H4 (cell line): ENCODE measurements around the gene PLEKHA6. TPM values are rescaled to one million over a fixed set of nuclear protein-coding genes. Genes with fewer than 3 reads are reported as not detected.

ENCODE experiments used
- DNase-seq: peaks from one replicate; pipeline ENCODE4 v3.0.0-alpha.2; 2015; ENCODE audit warnings: low spot score
- total RNA-seq: library from RNA; depleted of rRNA; stranded (reverse); fragments of >200 nt; shearing (Covaris generic); gene quantifications from 2 replicates; pipeline ENCODE4 v1.2.3, GENCODE V29; 2014; rRNA removed

The PLEKHA6 gene
- total RNA-seq, result 1.2 and 3.4 TPM in 2 replicates

DNA sequence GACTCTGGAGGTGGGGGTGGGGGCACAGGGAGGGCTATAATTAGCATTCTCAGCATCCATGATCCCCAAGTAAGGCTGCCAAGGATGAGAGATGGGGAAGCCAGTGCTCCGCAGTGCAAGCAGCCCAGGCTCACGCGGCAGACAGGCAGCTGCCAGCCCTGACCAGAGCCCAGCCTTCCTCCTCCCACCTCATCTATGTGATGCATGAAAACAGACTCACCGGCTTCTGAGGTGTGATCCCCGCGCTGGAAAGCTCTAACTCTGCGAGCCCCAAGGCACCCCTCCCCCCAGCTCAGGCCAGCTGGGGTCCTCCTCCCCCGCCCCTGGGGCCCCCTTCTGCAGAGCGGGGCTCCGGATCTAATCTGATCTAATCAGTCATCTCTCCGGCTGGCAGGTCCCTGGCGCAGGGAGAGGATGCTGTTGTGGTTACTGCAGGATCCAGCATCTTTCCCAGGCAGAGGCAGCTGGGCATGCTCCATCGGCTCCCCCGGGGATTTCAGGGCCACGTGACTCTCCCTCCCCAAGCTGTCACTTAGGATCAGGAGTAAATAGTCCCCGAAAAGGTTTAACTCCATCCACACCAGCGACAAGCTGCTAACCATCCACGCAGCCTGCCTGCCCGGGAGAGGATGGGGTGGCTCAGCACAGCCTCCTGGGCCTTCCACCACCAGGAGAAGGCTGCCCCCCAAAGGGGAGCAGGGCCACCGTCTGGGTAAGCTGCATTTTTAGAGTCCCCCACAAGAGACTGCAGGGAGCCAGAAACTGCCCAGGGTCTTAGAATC is at the start of gene PLEKHA6:
Gene PLEKHA6 (minus strand): TSS at position 456 of the 782 bp plus-strand sequence. CDS start 86,202 bp downstream, outside the sequence.
- DNase-seq, result peak; percentile 45

DNA sequence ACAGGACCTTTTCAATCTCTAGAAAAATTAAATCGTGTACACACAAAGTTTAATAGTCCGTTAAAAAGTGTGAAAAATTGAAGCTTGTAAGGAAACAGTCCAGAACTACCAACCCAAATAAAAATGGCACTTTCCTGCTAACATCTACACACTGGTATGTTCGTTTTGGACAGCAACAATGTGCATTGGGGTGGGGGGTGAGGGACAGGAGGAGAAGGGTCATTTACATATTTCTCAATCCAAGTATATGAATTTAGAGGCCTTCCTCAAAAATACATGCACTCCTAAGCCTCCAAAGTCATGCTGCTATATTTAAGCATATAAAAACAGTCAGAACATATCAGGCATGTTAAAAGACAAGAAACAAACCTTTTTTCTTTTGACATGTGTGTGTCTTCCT is 49.4 kb upstream of the PLEKHA6 start:
- no peak for DNase-seq

DNA sequence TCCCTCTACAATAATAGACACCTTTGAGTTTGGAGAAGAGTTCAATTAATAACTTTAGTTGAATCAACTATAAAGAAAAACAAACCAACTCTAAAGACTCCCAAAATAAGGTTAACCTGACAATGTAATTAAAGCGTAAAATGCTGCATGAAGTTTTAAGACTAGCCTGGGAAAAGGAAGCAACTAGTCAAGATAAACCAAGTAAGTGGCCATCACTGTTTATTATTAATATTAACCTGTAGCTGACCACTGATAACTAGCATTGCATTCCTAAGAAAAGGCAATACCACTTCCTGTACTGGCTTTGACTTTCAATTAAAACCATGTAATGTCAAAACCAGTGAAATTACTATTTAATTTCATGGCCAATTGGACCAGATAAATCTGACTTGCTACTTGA is 48.9 kb upstream of the PLEKHA6 start:
- no peak for DNase-seq

GRCh38 chr1:204408074-204408507 is 48.4 kb upstream of the PLEKHA6 start:
- peak; percentile 62 for DNase-seq

DNA sequence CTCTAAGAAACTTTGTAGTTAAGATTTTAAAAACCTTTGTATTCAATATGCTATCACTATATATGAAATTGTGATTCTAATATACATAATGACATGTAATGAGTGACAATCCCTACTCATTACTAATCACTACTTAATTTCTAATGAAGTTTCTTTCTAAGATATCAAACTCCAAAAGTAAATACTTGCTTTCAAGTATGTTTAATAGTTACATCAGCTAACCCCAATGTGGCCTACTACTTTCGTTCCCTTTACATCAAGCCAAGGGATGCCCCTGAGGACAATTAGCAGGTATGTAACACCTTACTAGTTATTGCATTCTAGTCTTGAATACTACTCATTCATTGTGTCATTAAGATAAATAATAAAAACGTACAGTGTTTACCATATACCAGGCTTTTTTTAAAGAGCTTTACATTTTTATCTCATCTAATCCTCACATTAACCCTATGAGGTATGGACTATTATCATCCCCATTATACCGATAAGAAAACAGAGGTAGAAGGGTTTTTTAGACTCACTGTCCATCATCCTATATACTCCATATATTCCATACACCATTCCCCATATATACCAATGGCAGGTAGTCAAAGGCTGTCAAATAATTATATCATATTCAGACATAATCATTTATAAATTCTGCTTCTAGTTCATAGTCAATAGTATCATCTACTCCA is 47.7 kb upstream of the PLEKHA6 start:
- DNase-seq, result no peak

DNA sequence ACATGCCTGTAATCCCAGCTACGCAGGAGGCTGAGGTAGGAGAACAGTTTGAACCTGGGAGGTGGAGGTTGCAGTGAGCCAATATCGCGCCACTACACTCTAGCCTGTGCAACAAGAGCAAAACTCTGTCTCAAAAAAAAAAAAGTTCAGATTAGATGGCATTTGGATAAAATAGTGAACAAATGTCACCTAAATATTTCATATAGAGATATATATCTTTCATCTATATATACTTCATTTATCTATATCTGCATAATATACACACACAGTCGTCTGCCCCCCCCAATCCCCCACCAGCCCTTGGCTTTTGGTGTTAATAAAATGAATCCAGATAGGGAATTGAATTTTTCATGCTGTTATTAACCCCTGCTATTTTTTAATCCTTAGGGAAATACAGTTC is 46.9 kb upstream of the PLEKHA6 start:
- DNase-seq, result no peak

DNA sequence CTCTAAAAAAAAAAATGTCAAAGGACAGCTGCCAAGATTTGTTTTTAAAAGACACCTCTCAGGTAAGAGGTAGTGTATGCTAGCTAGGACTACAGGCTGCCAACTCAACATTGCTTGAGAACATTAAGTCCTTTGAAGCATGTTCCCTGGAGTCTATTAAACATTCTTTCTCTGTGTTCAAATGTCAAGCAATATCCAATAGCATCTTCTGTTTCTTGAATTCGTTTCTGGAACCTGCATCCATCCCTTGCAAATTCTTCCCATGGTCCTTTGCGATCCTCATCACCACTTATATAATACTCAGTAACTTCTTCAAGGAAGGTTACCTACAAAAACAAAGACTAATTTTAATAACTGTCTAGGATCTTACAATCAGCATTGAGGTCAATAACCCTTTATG is 46.3 kb upstream of the PLEKHA6 start:
- no peak for DNase-seq

DNA sequence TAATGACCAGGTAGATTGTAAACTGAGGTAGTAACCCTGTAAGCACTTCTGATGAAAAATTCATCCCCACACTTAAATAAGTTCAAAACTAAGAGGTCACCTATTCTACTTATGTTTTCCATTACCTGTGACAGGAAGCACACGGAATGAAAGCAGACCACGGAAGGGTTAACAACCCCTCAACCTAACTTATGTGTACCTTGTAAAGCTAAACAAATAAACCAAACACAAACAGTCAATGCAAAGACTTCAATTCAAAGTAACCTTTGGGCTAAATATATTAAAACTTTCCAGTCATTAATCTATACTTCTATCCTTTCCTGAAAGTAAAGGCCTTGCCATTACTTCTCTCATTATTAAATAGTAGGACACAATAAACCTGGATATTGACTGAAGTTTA is 44.9 kb upstream of the PLEKHA6 start:
- DNase-seq, result no peak

DNA sequence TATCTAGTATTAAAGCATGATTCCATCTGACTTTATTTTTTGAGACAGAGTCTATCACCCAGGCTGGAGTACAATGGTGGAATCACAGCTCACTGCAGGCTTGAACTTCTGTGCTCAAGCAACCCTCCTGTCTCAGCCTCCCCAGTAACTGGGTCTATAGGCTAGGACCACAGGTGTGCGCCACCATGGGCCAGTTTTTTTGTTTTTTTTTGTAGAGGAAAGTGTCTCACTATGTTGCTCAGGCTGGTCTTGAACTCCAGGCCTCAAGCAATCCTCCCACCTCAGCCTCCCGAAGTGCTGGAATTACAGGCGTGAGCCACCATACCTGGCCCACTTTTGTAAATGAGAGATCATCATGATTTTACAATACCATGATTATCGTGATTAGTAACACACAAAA is 42.7 kb upstream of the PLEKHA6 start:
- DNase-seq, result no peak

- DNase-seq, result no peak
Measured at GRCh38 chr1:204401730-204402129, 42.0 kb upstream of the PLEKHA6 start.

DNA sequence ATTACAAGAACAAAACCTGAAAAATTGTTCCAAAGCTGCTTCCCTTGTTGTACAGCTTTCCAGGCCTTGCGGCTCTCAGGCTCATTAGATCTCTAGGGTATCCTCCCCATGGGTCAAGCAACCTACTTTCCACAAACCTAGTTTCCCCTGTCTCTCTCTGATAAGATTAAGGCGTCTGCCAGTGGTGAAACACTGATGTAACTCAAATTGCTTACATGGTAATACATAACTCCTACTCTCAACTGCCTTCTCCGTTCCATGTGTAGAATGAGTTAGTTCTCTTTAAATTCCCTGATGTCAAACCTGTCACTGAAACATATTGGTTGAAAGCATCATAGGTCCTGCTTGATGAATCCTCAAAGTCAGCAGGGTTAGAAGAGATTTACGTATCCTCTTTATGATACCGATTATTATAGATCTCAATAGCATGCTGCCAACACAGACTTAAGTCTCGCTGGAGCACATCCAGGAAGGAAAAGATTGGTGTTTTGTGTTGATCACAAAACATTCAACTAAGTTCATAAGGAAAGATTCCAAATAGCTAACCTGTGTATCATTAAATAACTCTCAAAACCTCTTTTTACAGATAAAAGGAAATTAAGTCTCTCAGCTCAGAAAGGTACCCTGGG is 41.3 kb upstream of the PLEKHA6 start:
- no peak for DNase-seq

- DNase-seq, result peak; percentile 89
Measured at GRCh38 chr1:204398197-204399125, 38.7 kb upstream of the PLEKHA6 start.

GRCh38 chr1:204396015-204396583 is 36.4 kb upstream of the PLEKHA6 start:
- no peak for DNase-seq

- no peak for DNase-seq
Measured at GRCh38 chr1:204391629-204392028, 31.9 kb upstream of the PLEKHA6 start.

DNA sequence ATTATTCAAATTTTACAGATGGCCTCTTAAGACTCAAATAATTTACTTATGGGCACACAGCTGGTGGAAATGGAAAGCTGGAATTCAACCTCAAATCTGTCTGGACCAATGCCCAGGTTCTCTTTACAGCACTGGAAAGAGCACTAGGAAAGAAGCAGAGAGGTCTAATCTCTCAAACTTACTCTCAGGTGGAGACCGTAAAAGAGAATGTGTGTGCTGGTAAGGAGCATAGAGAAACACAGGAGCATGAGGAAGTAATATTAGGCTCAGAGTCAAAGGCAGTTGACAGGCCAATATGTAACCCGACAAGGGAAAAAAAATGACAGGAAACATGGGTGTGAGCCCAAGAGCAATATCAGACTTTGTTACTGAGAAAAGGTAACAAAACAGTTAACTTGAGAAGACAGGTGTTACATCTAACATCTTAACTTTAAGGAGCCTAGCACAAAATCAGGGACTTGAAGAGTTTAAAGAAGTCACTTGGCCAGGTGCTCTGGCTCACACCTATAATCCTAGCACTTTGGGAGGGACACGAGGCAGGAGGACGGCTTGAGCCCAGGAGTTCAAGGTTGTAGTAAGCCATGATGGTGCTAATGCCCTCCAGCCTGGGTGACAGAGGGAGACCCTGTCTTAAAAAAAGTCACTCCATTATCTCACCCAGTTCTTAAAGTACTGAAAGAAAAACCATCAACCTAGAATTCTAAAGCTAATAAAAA is 31.2 kb upstream of the PLEKHA6 start:
- no peak for DNase-seq

DNA sequence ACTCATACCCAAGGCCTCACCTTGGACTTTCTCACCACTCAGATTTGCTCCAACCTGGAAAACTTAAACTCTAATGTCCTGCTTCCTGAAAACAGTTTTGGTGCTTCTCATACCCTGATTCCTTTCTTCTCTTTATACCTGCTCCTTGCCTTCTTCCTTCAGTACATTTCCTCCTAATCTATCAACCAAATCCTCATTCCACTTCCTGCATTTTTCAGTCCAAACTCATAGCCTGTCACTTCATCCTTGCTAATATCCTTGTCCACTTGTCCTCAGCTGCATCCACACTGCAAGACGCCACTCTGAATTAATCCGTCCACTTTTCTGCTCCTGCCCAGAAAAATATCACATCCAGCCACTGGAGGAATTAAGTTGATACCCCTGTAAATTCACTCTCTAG is 26.0 kb upstream of the PLEKHA6 start:
- DNase-seq, result no peak

GRCh38 chr1:204384636-204385352 is 25.1 kb upstream of the PLEKHA6 start:
- peak; percentile 47 for DNase-seq

DNA sequence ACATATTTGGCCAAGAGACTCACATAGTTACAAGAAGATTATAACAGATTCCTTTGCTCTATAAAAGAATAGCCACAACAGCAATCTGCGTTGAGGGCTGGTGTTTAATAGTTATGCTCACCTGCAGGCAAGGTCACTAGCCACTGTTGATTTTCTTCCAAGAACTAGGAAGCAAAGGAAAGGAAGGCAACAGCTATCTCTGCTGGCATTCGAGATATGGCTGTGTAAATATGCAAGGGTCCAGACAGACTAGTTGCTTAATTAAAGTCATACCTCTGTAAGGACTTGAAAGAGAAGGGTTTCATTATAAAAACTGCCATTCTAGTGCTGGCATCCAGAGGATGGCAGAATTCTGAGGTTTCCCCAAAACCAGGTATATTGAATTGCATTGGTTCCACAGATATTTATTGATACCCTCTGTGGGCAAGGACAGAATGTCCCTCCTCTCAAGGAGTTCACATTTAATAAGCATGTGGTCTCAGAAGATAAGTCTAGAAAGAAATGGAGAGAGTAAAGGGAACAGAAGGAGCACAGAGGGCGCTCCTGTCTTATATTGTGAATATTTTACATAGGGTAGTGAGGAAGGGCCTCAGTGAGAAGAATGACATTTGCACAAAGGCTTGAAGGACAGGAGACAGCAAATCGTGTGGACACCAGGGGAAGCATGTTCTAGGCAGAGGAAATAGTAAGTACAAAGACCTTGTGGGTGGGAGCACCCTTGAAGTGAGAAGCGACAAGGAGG is 23.6 kb upstream of the PLEKHA6 start:
- no peak for DNase-seq

DNA sequence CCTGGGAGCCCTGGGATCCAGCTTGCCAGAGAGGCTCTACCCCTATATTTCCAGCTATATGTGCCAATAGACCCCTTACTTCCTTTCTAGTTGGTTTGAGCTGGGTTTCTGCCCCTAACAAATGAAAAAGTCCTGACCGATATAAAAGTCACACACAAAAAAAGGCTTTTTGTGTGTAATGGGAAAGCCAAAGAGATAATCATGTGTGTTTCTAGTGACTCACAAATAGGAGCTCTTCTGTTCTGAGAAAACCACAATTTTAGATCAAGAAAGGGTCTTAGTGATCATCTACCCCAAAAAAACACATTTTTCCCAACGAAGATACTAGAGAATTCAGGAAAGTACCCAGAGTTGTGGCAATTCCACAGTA is 23.0 kb upstream of the PLEKHA6 start:
- no peak for DNase-seq
